DMS79 treated with DMSO at 0.1 percent for 48 hours (cell line): ENCODE data around the gene SDC3.
"Not testable (repeated sequence)": the region's sequence is repeated elsewhere in the genome, so short reads cannot be mapped to it uniquely, and the experiment has no call there.

ENCODE experiments used
- DNase-seq: peaks from one replicate; lab custom pipeline; 2025; lab: John Stamatoyannopoulos, UW

Gene SDC3, protein sequence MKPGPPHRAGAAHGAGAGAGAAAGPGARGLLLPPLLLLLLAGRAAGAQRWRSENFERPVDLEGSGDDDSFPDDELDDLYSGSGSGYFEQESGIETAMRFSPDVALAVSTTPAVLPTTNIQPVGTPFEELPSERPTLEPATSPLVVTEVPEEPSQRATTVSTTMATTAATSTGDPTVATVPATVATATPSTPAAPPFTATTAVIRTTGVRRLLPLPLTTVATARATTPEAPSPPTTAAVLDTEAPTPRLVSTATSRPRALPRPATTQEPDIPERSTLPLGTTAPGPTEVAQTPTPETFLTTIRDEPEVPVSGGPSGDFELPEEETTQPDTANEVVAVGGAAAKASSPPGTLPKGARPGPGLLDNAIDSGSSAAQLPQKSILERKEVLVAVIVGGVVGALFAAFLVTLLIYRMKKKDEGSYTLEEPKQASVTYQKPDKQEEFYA

DNA sequence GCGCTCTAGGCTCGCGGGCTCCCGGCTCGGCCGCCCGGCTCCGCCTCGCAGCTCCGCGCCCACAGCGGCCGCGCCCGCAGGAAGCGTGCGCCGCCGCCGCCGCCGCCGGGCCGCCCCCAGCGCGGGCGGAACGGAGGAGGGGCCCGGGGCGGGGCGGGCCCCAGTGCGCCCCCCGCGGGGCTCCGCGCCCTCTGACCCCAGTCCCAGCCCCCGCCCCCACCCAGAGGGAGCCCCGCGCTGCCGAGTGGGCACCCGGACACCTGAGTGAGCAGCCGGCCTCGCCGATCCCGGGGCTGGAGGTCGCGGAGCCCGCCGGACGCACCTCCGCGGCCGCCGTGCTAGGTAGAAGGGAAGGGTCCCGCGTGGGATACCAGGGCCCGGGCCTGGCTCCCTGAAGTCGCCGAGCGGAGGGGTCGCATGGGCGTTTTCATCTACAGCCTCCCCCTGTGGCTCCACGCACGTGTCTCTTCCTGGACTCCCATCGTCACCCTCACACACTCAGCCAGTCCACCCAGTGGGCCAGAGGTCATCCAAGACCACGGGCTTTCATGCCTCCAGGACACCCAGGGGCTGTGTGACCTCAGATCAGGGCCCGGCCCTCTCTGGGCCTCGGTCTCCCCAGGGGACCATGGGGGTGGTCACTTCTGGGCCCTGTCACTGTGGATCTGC is at the start of gene SDC3:
Gene SDC3, minus strand, starts transcription at position 63 of the 669 bp plus-strand sequence. CDS start 172 bp downstream, outside the sequence.
- DNase-seq, result no peak

DNA sequence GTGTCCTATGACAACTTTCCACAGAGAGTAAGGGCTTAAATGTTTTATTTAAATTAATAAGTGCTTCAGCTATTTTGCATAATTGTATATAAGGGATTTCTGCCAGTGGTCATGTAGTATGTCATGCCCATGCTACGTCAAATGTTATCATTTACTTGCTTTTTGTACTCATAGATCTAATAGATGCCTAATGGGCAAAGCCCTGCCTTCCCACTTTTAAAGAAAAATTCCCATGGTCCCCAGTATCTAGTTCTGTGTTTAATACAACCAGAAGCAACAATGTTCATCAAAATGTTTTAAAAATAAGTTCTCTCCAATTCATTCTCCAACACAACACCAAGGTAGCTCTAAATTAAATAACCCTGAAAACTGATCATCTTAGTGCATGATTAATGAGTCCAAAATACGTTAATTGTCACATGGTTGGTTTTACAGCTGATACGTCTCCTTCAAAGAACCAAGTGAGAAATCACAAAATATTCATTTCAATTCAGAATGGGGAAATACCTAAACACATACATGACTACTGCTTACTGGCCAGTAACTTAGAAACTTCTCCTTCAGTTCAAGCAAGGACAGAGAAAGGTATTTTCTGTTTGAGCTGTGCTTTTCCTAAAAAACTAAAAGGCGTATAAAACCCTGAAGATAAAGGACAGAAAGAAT is 49.1 kb upstream of the SDC3 start:
- DNase-seq, result no peak

DNA sequence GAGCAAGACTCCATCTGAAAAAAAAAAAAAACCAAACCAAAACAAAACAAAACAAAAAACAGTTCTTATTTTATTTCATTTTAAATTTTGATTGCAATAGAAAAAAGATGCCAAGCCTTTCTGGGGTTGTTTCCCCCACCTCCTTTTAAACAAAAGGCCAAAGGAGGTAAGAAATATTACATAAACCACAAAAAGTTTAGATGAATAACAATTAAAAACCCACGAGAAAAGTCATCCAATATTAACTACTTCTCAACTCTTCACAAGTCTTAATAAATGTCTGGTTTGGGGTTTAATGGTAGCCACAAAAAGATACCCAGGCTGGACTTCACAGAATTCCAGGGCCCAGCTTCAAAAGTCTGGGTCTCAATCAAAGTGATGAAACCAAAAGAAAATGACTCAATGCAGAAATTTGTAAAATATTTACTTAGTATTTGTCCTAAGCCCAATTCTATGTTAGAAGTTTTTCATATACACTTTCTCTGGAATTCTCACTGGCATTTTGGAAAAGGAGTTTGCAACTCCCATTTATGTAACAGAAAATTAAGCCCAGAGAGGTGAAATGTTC is 47.0 kb upstream of the SDC3 start:
- DNase-seq, result no peak

DNA sequence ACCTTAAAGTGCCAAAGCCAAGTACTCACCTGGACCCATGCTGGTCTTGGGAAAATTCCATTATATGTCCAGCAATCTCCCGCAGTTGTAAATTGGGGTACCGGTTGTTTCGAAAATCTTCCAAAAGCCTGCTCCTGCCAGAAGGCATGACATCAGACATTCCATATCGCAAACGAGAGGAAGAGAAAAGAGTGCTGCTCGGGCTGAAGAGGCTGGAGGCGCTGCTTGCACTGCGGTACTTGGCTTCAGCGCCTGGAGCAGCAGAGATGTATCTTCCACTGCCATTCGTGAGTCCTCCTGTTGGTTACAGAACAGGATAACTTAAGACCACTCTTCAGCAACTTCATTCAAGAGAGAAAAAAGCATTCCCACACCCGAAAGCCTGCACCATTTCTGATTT is 45.1 kb upstream of the SDC3 start:
- DNase-seq, result no peak

DNA sequence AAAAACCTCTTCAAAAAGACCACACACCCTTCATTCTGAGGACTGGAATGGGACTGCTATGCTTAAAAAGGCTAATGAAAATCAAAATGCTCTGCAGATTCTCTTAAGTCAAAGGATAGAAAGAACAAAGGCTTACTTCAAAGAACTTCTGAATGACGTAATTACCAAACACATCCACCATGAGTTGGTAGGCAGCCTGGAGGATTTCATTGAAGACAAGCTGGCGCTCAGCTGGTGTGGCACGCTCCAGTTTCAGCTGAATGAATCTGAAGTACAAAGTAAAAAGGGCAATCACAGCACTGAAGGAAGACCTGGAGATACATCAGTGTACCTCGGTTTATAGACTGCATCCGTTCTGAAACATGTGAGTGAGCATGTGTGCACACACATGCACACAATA is 43.5 kb upstream of the SDC3 start:
- peak; percentile 89 for DNase-seq

DNA sequence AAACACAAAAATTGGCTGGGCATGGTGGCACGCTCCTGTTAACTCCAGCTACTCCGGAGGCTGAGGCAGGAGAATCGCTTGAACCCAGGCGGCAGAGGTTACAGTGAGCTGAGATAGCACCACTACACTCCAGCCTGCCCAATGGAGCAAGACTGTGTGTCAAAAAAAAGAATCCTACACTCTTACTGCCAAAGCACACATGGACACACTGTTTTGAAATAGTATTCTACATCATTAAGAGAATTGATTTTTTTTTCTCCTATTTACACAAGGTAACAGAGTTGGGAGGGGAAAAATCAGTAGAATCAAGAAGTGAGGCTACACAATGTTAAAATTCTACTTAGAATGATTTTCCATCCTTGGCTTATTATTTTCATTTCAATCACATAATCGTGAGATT is 42.1 kb upstream of the SDC3 start:
- DNase-seq, result no peak

DNA sequence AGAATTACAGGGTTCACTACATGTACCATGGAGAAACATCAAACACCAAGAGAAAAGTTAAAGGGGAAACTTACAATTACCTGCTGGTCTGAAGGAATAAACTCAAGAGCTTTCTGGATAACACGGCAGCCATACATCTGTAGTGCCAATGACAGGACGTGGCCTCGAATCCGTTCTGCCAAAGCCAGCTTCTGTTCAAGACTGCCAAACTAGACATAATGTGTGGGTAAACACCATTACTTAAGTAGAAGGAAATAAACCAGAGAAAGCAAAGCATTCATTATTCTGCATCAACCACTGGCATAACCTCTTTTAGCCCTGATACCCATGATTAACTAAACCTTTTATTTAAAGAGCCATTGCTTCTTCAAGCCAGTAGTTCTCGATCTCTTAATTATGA is 41.5 kb upstream of the SDC3 start:
- peak; percentile 91 for DNase-seq

DNA sequence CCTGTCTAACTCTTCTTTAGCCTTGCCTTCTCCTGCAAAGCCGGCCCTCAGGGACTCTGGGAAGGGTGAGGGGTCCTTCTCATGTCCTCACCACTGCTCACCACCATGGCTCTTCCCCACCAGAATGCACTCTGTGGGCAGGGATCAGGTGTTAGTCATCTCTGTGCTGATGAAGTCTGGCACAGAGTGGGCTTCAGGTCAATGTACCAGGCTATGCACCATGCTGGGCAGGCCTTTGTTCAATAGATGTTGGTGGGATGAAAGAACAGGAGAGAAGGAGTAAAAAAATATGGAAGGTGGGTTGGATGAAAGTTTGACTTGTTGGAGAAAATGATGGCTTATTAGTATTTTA is 40.9 kb upstream of the SDC3 start:
- DNase-seq, result not testable (repeated sequence)

DNA sequence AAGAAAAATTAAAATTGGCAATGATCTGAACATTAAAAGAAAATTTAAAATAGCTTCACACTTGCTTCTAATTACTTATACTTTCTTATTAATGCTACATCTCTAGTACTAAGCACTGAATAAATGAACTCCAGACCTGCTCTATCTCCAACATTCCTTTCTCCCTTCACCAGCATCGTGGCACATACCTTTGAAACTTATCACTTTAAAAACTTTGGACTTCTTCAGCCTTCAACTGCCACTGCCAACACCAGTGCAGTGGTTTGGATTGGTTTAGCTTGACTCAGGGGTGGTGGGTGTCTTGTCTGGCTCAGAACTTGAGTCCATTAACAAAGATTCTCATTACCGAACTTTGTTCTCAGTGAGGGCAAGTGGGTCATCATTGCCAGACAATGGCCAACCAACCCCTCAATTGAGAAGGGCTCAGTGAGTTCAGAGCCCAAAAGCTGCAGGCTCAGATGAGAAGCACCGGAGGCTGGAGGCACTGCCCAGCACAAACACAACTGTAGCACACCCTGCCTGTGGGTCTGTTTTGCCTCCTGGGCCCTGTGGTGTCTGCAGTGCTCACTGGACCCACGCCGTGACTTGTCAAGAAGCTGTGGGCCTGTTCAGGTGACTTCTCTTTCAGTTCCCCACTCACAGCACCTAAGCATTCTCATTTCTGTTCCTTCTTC is 40.4 kb upstream of the SDC3 start:
- DNase-seq, result not testable (repeated sequence)

DNA sequence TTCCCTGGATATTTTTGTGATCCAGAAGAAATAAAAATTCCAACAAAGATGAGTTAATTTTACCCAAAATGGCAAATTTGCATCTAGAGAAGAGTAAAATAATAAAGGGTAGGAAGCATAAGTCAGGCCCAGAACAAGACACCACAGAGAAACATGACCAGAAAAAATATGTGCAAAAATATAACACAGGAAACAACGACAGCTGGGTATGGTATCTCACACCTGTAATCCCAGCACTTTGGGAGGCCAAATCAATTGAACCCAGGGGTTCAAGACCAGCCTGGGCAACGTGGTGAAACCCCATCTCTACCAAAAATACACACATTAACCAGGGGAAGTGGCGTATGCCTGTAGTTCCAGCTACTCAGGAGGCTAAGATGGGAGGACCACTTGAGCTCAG is 39.7 kb upstream of the SDC3 start:
- DNase-seq, result no peak

DNA sequence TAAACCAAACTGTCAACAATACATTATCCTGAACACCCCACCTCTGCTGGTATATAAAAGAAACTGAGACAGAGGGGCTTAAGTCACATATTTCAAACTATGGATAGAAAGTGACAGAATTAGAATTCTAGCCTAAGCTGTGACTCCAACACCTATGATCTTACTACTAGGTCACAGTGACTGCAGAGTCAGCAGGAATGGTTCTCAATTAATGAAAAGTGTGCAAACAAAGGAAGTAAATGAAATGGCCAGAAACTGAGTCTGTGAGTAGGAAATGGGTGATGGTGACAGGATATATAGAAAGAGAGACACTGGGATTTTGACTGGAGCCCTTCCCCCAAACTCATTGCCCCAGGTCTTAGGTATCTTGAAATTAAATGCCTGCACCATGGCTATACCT is 38.7 kb upstream of the SDC3 start:
- DNase-seq, result no peak

DNA sequence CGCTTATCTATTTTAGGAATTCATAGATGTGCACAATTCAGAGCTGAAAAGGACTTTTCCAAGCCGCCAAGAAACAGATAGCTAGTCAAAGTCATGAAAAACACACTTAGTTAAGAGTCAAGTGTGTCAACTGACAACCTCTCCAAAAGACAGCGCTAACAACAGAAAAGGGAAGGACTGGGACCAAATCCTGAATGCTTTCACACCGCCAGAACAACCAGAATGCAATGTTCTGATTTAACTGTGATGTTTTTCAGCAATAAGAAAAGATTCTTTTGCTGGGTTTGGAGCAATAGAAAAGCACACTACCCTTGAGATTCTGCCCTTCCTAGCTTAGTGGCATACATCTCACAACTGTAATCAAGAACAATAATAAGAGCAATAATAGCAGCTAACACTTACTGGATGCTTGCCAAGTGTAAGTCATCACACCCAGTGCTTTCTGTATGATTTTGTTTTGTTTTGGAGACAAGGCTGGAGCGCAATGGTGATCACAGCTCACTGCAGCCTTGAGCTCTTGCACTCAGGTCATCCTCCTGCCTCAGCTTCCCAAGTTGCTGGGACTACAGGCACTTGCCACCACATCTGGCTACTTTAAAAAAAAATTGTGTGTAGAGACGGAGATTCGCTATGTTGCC is 33.9 kb upstream of the SDC3 start:
- peak; percentile 12 for DNase-seq

DNA sequence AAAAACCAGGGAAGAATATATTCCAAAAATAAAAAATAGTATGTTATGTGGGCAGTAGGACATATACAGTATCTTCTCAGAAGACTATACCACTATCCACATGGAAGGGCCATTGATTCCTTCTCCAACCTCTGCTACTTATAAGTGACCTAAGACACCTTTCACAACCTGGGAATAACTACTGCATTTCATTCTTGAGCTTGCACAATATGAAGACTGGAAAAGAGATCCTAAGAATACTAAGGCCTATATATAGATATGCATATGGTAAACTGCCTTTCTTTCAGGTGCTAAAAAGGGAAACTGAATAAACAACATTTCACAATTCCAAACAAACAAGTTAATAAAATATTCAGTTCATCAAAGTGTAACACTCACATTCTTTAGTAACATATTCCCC is 32.0 kb upstream of the SDC3 start:
- no peak for DNase-seq

DNA sequence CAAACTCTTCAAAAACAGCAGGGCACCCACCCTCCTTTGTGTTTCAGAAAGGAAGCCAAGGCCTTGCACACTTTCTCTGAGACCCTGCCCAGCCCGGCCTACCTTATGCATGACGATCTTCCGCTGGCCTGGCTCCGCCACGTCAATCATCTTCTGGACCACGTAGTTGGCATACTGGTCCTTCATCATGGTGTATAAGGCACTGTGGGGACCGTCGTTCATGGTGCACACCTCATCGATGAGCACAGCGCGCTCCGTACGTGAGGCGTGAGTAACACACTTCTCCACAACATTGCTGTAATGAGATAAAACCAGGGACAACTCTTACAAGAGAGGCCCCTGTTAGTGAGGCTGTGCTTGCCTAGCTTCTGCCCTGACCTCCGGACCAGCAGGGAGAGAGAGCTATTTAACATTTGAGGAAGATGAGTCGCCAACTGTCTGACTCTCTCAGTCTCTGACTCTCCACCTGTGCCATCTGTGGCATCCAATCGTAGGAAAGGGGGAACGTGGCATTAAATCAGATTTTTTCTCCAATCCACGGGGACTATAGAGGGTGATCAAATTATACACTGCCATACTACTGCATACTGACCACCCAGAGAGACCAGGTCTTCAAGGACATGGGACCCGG is 28.1 kb upstream of the SDC3 start:
- DNase-seq, result no peak

DNA sequence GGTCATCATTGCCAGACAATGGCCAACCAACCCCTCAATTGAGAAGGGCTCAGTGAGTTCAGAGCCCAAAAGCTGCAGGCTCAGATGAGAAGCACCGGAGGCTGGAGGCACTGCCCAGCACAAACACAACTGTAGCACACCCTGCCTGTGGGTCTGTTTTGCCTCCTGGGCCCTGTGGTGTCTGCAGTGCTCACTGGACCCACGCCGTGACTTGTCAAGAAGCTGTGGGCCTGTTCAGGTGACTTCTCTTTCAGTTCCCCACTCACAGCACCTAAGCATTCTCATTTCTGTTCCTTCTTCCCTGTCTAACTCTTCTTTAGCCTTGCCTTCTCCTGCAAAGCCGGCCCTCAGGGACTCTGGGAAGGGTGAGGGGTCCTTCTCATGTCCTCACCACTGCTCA is 27.2 kb upstream of the SDC3 start:
- DNase-seq, result not testable (repeated sequence)

DNA sequence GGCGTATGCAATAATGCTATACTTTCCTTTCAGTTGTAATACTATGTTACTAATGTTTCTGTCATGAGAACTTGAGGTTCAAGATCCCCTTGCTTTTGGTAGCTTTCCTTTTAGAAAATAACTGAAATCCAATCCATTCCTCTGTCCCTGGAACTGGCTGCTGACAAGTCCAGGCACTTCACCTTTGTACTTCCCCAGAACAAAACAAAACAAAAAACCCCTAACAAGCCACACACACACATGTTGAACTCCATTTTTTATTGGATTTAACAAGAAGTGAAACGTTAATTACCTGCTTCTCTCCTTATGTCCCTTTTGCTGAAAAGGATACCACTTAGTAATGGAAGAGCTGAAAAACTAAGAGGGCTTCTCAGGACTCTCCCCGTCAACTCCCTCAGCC is 26.1 kb upstream of the SDC3 start:
- DNase-seq, result peak; percentile 48

DNA sequence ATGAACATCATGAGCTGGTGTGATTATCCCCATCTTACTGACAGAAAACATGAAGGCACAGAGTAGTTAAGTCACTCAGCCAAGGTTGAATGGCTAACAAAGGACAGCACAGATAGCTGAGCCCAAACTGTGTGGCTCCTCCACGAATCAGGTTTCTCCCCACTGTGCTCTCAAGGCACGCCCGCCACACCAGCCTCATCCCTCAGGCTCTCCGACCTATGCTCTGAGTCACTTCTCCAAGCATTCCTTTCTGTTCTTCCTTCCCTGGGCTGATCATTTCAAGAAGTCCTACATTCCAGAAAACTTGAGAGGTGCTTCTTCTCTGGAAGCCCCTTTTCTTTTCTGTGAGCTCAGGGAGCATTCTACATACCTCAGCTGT is 25.3 kb upstream of the SDC3 start:
- no peak for DNase-seq

DNA sequence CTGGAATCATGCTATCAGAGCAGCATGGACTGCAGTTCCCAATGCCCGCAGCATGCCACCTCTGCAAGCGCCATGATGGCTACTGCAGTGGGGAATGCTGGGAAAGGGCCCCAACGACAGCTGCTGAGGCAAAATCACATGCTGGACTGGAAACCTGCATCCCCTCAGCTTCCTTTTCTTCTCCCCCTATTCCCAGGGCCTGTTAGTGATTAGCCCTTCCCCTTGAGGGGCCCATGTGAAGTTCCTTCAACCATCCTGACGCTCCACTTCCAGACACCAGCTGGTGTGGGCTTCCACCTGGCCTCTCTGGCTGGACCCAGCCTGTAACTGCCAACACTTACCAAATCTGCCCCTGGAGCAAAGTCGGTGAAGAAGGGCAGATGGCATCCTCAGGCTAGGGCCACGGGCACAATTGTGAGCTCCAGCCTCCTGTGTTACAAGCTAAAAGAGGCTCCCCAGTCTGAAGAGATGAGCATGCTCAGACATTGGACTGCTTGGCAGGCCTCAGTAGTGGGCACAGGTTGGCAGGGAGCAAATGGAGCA is 22.1 kb upstream of the SDC3 start:
- no peak for DNase-seq

DNA sequence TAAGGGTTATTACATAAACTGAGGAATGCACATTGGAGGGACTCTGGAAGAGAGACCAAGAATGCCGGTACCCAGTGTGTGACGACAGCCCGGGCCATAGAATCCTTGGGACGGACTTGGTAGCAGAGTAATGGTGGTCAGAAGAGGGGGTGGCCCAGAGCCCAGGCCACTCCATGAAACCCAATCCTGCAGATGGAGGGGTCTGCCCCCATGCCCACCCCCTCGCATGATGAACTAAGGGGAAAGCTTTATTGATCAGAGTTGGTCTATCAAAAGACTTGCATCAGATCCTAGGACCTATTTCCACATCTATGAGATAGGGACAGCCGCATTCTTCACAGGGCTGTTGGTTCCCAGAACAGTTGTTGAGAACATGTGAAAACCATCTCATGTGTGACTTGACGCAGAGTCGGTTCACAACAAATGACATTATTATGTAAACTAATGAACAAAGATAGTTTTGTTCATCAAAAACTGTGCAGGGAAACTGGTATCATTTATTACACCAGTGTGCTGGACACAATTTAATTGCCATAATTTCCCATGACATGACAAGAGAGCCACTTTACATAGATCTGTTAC is 21.5 kb upstream of the SDC3 start:
- DNase-seq, result no peak

DNA sequence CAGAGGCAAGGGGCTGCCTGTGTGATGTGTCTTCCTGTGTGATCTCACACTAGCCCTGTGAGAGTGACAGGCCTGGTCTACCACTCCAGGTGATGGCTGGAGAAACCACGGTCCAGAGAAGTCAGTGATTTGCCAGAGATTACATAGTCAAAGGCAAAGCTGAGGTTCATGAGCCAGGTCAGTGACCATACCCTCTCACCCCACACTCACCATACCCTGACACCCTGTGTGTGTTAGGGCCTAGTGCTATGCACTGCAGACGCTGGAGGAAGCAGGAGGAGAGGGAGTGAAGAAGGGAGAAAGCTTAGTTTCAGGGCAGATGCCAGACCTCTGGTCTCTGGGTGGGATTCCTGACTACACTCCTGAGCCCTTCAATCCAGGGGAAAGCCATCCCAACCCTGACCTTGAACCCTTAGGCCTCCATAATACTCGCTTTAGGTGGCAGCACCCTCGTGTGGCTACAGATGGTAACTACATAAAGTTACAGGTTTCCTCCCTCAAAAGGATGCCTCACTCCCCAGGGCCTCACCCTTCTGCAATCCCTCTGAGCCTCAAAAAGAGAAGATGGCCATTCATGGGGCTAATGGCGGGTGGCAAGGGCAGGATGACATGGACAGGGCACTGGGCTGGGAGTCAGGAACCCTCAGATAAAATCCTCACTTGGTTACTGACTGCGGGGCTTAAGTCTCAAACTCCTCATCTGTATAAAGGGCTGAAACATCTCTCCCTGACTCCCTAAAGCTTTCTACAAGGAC is 20.8 kb upstream of the SDC3 start:
- DNase-seq, result no peak
